ENCODE measurements around the gene FBXO8.
"Not testable (repeated sequence)": the region's sequence is repeated elsewhere in the genome, so short reads cannot be mapped to it uniquely, and the experiment has no call there.

Gene FBXO8

GRCh38 chr4:174305961-174306360 is 22.5 kb upstream of the FBXO8 start:
- FAIRE-seq: no peak

GRCh38 chr4:174304664-174305063 is 21.2 kb upstream of the FBXO8 start:
- DNase-seq (ENCODE audit: insufficient read length, low spot score) (no peak), FAIRE-seq (no peak)
- TF ChIP-seq POLR2A (IDR thresholded peaks at IDR 0.05; ENCODE audit: low read depth, low read length): no peak

More at GRCh38 chr4:174305961-174306360, 22.5 kb upstream of the FBXO8 start:
- no peak for TF ChIP-seq POLR2A (IDR thresholded peaks at IDR 0.05; ENCODE audit: low read depth, low read length)
- DNase-seq (ENCODE audit: insufficient read length, low spot score): no peak

GRCh38 chr4:174303687-174304086 is 20.2 kb upstream of the FBXO8 start:
- TF ChIP-seq POLR2A (IDR thresholded peaks at IDR 0.05; ENCODE audit: low read depth, low read length): no peak
- DNase-seq (ENCODE audit: insufficient read length, low spot score) (no peak), FAIRE-seq (no peak)

GRCh38 chr4:174295142-174295541 is 11.7 kb upstream of the FBXO8 start:
- not testable (repeated sequence) for FAIRE-seq; DNase-seq (ENCODE audit: insufficient read length, low spot score)

GRCh38 chr4:174294641-174295040 is 11.2 kb upstream of the FBXO8 start:
- DNase-seq (ENCODE audit: insufficient read length, low spot score); FAIRE-seq: not testable (repeated sequence)

- TF ChIP-seq POLR2A (IDR thresholded peaks at IDR 0.05; ENCODE audit: low read depth, low read length): no peak
- FAIRE-seq: no peak
Measured at GRCh38 chr4:174292473-174292872, 9.0 kb upstream of the FBXO8 start.

GRCh38 chr4:174286870-174287269 is 3.4 kb upstream of the FBXO8 start:
- no peak for TF ChIP-seq POLR2A (IDR thresholded peaks at IDR 0.05; ENCODE audit: low read depth, low read length)
- DNase-seq (ENCODE audit: insufficient read length, low spot score) (no peak), FAIRE-seq (no peak)

More at GRCh38 chr4:174292473-174292872, 9.0 kb upstream of the FBXO8 start:
- no peak for DNase-seq (ENCODE audit: insufficient read length, low spot score)

GRCh38 chr4:174284487-174284886 is 1.0 kb upstream of the FBXO8 start:
- TF ChIP-seq POLR2A (IDR thresholded peaks at IDR 0.05; ENCODE audit: low read depth, low read length): no peak
- FAIRE-seq (no peak), DNase-seq (ENCODE audit: insufficient read length, low spot score) (no peak)

- peak; percentile 89 for FAIRE-seq
- no peak for TF ChIP-seq POLR2A (IDR thresholded peaks at IDR 0.05; ENCODE audit: low read depth, low read length)
- peak; percentile 33 for DNase-seq (ENCODE audit: insufficient read length, low spot score)
Measured at GRCh38 chr4:174282836-174283506, 496 bp downstream of the FBXO8 start.

- FAIRE-seq: no peak
- TF ChIP-seq POLR2A (IDR thresholded peaks at IDR 0.05; ENCODE audit: low read depth, low read length): no peak
Measured at GRCh38 chr4:174281901-174282300, 1.6 kb downstream of the FBXO8 start.

GRCh38 chr4:174281182-174281737 is 2.2 kb downstream of the FBXO8 start:
- TF ChIP-seq POLR2A (IDR thresholded peaks at IDR 0.05; ENCODE audit: low read depth, low read length): no peak
- FAIRE-seq (no peak), DNase-seq (ENCODE audit: insufficient read length, low spot score) (no peak)

More at GRCh38 chr4:174281901-174282300, 1.6 kb downstream of the FBXO8 start:
- no peak for DNase-seq (ENCODE audit: insufficient read length, low spot score)

- FAIRE-seq (no peak), DNase-seq (ENCODE audit: insufficient read length, low spot score) (no peak)
- no peak for TF ChIP-seq POLR2A (IDR thresholded peaks at IDR 0.05; ENCODE audit: low read depth, low read length)
Measured at GRCh38 chr4:174279433-174280155, 3.9 kb downstream of the FBXO8 start.

GRCh38 chr4:174278467-174278866 is 5.0 kb downstream of the FBXO8 start:
- no peak for FAIRE-seq
- no peak for DNase-seq (ENCODE audit: insufficient read length, low spot score)
- no peak for TF ChIP-seq POLR2A (IDR thresholded peaks at IDR 0.05; ENCODE audit: low read depth, low read length)

- FAIRE-seq: no peak
- no peak for TF ChIP-seq POLR2A (IDR thresholded peaks at IDR 0.05; ENCODE audit: low read depth, low read length)
- DNase-seq (ENCODE audit: insufficient read length, low spot score): no peak
Measured at GRCh38 chr4:174277433-174277832, 6.0 kb downstream of the FBXO8 start.

GRCh38 chr4:174275101-174275500 is 8.4 kb downstream of the FBXO8 start:
- FAIRE-seq: no peak
- TF ChIP-seq POLR2A (IDR thresholded peaks at IDR 0.05; ENCODE audit: low read depth, low read length): no peak
- DNase-seq (ENCODE audit: insufficient read length, low spot score): no peak
